C4-2B (cell line): ENCODE data around the gene C16orf95.

Experiments used
- H3K27ac ChIP-seq: fragments of 450-650 bp; 2 replicates; pipeline ENCODE4 v1.5.1; 2017
- CTCF ChIP-seq: fragments of 450-650 bp; conservative IDR thresholded peaks from 2 replicates; pipeline ENCODE4 v1.5.1; 2017; ENCODE audit warnings: mild to moderate bottlenecking
- ZFX ChIP-seq: fragments of 450-650 bp; IDR thresholded peaks from 2 replicates; pipeline ENCODE4 v1.6.1; 2017

C16orf95 gene

GRCh38 chr16:87253536-87253935 lies 63.7 kb downstream of the C16orf95 start:
- TF ChIP-seq ZFX = no peak
- no peak for TF ChIP-seq CTCF
- no peak overlapping the region for H3K27ac ChIP-seq
